Measurements from ENCODE around the gene RGS12. TPM values are rescaled to one million over a fixed set of nuclear protein-coding genes. Genes with fewer than 3 reads are reported as not detected.
"Not testable (repeated sequence)": the region's sequence is repeated elsewhere in the genome, so short reads cannot be mapped to it uniquely, and the experiment has no call there.

Gene RGS12
- total RNA-seq, 1 donor: 26.4 TPM

DNA sequence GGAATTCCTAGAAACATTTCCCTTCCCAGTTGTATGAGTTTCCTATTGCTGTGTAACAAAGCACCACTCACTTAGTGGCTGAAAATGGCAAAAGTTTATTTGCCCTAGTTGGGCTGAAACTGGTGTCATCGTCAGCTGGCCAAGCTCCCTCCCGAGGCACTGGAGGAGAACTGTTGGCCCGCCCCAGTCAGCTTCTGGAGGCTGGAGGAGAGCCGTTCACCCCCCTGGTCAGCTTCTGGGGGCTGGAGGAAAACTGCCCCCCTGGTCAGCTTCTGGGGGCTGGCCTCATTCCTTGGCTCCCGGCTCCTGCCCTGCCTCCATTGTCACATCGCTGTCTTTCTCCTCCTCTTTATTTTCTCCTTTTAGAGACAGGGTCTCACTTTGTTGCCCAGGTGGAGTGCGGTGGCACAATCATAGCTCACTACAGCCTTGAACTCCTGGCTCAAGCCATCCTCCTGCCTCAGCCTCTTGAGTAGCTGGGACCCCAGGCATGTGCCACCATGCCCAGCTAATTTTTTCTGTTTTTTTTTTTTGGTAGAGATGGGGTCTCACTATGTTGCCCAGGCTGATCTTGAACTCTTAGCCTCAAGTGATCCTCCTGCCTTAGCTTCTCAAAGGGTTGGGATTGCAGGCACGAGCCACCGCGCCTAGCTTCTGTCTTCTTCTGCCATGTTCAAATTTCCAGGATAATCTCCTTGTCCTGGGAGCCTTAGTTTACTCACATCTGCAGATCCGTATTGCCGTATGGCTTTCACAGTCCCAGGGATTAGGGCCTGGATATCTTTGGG is 3.2 kb downstream of the RGS12 start:
- no peak for DNase-seq (ENCODE audit: low read depth in 2 of 3, low spot score in 2 of 3)

DNA sequence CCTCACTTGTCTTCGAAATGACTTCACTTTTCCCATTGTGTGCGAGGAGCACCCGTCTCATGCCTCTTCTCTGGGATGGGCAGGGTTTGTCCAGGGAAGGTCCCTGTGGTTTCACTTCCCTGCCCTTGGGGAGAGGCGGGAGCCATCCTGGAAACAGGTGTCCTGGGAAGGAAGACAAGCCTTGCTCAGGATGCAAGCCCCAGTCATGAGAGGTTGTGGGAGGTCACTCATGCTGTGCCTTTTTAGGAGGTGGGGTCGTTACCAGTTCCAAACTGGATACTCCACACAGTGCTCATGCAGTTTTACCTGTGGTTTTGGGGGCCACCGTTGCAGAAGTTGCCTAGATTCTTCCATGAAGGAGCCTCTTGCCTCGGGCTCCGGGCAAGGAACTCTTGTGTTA is 3.8 kb downstream of the RGS12 start:
- DNase-seq (ENCODE audit: low read depth in 2 of 3, low spot score in 2 of 3): no peak

DNA sequence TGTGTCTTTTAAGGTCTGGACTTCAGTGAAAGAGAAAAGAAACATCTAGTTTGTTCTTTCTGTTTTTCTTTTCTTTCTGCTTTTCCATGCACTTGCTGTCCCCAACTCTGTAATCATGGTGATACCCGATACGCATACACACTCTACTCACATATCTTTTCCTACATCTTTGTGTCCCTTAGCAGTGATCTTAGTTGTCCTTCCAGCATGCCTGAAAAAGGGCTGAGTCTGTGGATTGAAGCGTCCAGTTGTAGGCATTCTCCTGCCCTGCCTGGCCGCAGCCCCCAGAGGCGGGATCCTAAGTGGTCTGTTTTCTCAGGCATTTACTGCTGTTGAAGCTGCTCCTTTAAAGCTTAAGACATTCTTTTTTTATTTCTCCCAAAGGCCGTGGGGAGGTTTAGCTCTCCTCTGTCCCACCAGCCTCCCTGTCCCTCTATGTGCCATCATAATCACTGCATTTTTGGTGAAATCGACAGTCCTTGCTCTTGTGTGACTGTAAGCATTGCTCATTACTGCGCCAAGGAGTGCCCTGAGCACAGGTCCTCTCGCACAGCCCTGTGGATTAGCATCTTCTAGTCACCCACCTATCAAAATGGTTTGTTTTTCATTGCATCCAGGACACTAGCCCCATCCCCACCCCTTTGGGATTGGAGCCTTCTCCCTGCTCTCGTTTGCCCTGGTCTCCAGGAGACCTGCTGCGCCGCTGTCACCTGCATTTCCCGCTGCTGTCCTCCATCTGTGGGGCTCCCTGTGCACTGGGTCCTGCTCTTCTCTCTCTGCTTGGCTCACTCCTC is 4.4 kb downstream of the RGS12 start:
- DNase-seq (ENCODE audit: low read depth in 2 of 3, low spot score in 2 of 3): no peak

DNA sequence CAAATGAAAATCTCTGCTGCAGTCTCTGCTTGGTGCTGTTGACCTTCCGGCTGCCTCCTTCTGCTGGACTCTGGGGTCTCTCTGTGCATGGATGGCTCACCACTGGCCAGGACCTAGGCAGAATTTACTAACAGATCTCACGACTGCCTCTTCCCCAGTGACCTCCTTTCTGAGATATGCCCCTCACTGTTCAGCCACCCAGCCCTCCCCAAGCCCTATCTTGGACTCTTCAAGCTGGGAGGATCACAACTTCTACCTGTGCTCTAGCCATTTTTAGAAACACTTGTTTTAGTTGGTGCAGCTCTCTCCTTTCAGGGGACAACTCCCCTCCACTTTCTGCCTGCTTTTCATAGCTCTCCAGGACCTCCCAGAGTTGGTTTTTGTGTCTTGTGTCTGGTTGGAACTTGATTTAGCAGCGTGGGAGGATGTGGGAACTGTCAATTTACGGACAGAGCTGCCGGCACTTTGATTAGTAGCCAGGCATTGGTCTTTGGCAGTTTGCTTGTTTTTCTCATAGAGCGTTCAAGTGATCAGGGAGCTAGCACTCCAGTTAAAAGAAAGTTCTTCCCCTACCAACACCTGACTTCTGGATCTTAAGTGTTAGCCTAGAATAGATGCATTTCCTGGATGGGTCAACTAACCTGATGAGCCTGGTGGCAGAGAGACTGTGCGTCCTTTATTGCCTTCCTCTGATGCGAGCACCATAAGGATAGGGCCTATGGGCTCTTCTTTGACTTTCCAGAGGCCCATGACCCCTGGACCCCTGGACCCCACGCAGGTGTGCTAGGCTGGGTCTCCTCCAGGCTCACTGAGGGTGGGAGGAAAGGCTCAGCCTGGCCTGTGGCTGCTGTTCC is 6.5 kb downstream of the RGS12 start:
- DNase-seq (ENCODE audit: low read depth in 2 of 3, low spot score in 2 of 3): no peak

DNA sequence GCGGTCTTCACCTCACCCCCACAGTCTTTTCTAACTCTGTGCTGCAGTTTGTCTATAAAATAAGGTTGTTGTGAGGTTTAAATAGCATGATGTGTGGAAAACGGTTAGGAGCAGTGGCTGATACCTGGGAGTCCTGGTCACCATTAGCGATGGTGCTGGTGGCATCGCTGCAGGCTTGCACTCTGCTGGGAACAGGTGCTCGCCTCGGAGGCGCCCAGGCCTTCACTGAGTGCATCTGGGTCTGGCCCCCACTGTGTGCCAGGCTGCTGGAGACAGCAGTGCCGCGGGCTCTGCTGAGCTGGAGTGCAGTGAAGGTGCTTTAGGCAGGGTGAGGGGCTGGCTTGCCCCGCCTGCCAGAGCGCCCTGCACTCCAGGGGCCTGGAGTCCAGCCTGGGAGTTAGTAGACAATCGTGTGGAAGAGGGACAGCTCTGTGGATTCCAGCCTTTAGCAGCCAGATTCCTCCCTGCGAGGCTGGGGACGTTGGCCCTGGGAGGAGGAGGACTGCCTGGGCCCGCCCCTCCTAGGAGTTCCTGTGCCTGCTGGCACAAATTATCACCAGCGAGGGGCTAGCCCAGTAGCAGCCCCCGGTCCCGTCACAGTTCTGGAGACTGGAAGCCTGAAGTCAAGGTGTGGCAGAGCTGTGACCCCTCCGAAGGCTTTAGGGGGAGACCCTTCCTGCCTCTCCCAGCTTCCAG is 7.3 kb downstream of the RGS12 start:
- no peak for DNase-seq (ENCODE audit: low read depth in 2 of 3, low spot score in 2 of 3)

DNA sequence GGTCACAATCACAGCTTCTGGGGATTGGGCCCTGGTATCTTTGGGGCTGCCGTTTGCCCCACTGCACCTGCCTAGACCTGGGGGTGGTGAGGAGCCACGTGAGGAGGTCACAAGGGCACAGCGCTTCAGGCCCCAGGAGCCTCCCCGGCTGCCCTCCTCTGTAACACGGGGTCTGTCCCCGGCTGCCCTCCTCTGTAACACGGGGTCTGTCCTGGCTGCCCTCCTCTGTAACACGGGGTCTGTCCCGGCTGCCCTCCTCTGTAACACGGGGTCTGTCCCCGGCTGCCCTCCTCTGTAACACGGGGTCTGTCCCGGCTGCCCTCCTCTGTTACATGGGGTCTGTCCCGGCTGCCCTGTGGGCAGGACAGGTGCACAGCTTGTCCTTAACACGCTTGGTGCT is 8.1 kb downstream of the RGS12 start:
- not testable (repeated sequence) for DNase-seq (ENCODE audit: low read depth in 2 of 3, low spot score in 2 of 3)

DNA sequence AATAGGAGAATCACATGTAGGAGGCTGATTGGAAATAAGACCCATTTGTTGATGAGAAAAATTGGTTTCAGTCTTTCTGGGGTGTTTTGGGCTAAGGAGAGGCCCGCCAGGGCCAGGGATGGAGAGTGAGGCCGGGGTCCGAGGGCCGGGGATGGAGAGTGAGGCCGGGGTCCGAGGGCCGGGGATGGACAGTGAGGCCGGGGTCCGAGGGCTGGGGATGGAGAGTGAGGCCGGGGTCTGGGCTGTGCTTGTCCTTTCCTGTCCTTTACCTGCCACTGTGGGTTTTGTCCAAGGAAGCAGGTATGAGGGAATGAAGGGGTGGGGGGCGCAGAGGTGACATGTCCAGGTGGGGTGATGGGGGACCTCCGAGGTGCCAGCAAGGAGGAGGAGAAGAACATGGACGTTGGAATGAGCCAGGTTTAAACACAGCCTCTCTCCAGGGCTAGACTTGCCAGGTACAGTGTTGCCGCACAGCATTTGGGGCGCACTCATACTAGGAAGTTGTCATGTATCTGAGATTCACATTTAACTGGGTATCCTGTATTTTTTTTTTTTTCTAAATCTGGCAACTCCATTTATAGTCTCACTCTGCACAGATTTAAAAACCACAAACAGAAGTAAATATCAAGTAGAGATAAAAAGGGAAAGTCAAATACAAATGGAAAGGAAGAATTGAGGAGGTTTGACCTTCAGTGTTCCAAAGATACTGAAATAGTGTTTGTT is 8.8 kb downstream of the RGS12 start:
- DNase-seq (ENCODE audit: low read depth in 2 of 3, low spot score in 2 of 3): peak in 1 of 3 donors; percentile 22

DNA sequence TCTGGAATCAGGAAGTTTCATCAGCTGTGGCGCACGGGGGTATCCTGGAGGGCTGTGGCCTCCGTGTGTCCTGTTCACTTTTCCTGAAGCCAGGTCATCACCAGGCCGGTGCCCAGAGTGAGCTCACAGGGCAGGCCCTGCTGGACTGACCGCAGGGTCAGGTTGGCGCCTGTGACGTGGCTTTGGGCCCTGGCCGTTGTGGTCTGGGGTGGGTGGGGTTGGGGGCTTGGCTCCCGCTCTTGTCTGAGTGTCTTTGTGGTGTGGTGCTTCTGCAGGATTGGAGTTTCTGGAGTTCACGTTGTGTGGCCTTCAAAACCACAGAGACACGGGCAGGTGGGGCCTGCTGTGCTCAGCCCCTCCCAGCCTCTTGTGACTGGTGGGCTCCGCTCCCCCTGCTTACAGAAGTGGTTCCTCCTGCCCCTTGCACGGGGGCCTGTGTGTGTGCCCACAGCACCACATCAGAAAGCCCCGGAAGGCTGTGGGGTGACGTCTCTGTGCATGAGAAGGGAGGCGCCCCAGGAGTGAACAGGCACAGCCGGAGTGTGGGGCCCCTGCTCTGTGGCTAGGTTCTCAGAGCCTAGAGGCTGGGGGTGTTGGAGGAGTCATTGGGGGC is 9.5 kb downstream of the RGS12 start:
- DNase-seq (ENCODE audit: low read depth in 2 of 3, low spot score in 2 of 3): peak; percentile 60 to 75 (median 73)

DNA sequence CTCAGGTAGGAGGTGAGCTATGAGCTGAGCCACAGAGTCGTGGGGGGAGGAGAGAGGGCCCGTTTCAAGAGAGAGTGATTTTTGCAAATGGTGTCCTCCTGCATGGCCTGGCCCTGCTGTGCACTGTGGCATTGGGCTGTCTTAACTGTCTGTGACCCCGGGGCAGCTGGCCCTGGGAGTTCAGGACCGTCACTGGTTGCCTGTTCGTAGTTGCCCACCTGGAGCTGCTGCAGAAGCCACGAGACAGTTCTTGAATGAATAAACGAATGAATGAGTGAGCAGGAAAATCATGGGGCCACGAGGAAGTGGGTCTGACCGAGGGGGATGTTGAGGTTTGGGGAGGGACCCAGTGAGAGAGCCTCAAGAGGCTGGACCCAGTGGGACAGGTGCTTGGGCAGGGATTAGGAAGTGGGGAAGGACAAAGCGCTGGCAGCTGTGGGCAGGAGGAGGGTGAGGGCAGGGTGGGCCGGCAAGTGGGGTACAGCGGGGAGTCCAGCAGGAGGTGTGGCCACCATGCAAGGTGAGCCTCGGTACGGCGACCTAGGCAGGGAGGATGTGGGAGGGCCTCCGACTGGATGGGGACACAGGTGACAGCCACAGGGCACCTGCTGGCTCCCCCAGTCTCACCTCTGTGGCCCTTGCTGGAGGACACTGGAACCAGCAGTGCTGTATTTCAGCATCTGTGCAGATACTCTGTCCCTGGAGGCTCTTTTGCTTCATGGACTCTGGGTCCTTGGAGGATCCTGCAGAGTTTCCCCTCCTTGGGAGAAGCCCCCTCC is 10.2 kb downstream of the RGS12 start:
- DNase-seq (ENCODE audit: low read depth in 2 of 3, low spot score in 2 of 3): peak in 1 of 3 donors; percentile 67

DNA sequence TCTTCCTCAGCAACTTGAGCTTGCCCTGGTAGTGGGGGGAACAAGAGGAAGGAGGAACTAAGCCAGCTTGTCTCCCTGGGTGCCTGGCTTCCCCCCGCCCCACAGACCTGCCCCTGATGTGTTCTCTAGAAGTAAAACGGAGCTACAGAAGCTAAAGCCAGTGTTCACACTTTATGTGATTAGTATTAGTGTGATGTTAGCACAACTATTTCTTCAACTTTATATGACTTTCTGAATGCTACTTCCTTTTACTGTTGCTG is 10.7 kb downstream of the RGS12 start:
- peak in 1 of 3 donors; percentile 28 for DNase-seq (ENCODE audit: low read depth in 2 of 3, low spot score in 2 of 3)

DNA sequence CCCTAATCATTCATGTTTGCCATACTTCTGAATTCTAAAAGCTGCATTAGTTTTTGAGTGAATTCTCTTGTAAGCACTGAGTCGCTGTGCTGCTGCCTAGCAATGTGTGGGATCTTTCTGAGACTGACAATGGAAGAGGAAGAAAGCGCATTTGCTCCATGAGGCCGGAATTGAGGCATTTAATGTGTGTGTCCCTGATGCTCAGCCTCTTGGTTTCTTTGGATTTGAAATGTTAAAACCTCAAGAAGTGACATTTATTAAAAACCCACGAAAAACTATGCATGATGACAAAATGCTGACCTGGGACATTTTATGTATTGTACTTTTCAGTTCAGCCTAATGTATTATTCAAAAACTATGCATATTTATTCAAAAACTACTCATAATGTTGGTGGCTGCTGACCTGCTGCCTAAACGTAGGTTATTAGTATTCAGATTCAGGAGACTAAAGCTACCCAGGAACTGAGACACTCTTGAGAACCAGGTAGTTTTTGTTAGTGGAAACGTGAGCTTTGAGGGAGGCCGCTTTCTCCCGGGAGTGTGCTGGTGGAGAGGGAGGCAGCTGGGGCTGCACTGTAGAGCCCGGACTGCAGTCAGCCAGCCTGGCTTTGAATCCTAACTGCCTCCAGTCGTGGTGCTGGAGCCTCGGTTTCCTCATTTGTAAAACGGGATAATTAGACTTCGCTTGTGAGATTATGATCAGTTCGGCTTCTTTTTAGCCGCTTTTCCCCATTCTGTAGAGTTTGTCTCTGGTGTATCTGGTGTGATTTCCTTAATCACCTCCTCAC is 11.3 kb downstream of the RGS12 start:
- no peak for DNase-seq (ENCODE audit: low read depth in 2 of 3, low spot score in 2 of 3)

DNA sequence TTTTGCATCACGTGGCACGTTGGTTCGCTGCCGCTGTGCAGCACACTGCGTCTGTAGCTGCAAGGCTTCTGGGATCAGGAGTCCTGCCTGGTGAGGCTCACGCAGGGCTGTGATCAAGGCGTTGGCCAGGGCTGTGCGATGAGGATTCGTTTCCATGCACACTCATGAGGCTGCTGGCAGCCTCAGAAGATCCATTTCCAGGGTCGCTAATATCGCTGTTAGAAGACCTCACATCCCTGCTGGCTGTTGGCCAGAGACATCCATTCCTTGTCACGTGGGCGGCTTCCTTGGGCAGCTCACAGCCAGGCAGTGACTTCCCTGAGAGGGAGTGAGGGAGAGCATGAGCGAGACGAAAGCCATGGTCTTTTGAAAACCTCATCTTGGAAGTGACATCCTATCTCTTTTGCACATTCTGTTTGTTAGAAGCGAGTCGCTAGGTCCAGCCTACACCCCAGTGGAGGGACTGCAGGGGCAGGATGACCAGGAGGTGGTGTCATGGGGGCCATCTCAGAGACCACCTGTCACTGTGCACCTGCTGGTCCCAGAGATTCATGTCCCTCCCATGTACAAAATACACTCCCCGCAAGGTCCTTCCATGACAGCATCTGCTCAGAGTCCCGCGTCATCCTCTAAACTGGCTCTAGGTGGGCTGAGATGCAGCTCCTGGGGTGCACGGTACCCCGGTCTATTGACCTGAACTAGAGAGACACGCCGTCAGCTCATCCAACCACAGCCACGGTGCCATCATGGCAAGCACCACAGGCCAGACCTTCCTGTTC is 12.2 kb downstream of the RGS12 start:
- DNase-seq (ENCODE audit: low read depth in 2 of 3, low spot score in 2 of 3): no peak

DNA sequence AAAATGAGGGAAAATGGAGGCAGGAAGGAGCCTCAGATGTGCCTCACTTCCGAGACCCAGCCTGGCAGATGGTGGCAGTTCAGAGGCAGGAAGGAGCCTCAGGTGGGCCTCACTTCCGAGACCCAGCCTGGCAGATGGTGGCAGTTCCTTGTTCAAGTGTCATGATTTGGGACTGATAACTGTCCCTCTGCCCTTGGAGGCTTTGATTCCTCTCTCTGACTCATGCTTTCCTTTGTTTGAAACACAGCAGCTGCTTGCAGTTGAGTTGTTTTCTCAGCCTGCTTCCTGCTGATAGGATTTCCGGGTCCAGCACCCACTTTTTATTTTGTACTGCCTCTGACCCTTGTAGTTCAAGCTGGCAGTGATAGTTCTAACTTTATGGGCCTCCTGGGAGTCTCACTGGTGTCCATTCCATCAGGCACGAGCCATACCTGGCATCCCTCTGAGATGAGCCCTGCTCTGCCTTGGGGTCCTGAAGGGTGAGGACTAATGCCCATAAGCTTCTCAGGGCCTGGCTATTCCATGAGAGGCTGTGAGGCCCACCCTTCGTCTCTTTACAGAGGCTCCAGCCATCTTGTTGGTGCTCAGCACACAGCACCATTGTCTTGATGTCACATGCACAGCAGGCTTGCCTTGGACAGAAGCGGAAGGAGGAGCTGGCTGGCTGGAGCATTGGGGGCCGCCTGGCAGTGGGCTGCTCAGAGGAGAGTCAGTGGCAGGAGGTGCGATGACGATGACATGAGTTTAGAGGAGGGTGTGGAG is 13.0 kb downstream of the RGS12 start:
- peak in 2 of 3 donors; percentile 90 to 97 for DNase-seq (ENCODE audit: low read depth in 2 of 3, low spot score in 2 of 3)

DNA sequence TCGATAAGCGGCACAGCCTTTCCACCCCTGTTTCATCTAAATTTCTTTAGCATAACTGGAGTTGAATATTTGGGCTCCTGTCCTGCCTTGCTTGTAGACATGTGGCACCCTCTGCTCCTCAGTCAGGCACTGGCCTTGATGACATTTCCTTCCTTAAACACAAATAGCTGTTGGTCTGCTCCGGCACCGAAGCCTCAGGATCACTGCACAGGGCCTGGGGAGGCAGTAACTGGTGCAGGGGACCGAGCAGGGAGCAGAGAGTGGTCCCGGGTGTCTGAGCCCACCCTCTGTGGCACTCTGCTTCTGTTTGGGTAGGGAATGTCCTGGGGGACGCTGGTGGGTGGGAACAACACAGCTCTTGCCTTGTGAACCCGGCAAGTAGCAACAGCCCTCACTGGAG is 13.6 kb downstream of the RGS12 start:
- DNase-seq (ENCODE audit: low read depth in 2 of 3, low spot score in 2 of 3): peak in 1 of 3 donors; percentile 37

DNA sequence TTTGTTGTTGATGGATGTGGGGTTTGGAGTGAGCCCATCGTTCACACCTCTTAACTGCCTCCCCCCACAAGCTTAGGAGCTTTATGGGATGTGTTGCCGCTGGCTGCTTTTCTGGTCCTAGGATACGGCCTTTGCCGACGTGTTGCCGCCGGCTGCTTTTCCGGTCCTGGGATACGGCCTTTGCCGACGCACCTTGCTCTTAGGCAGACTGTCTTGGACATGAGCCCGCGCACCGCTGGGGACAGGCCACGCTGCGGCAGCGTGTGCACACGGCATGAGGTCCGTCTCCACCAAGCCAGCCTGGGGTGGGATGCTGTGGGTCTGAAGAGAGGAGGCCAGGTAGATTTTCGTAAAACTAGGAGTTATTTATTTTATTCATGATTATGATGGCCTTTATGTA is 14.2 kb downstream of the RGS12 start:
- no peak for DNase-seq (ENCODE audit: low read depth in 2 of 3, low spot score in 2 of 3)

DNA sequence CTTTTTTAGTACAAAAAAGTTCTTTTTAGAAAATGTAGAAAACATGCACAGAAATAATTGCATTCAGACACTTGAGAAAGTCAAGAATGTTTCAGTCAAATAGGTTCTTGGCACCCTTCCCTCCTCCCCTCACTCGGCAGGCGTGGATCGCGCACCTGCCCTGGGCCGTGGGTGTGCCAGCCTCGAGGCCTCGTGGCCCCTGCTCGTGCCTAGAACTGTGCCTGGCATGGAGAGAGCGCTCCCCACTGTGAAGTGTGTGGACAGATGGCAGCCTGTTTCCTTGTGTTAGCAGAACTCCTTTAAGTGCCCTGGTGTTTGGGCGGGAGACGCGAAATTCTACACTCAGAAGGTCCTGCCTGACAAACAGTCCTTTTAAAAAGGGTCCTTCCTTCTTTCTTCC is 14.7 kb downstream of the RGS12 start:
- DNase-seq (ENCODE audit: low read depth in 2 of 3, low spot score in 2 of 3): no peak
